HFFc6 (cell line): ENCODE results near the gene AZIN2. TPM values are rescaled to one million over a fixed set of nuclear protein-coding genes. Genes with fewer than 3 reads are reported as not detected.
"Not testable (repeated sequence)": the region's sequence is repeated elsewhere in the genome, so short reads cannot be mapped to it uniquely, and the experiment has no call there.

ENCODE experiments used
- DNase-seq: peaks from one replicate; pipeline ENCODE4 v3.0.0-alpha.2; 2018
- H3K27ac Mint-ChIP-seq: 2 replicates; pipeline ENCODE4 v1.8.0; 2020; ENCODE audit warnings: mild to moderate bottlenecking, mixed read lengths
- H3K27me3 Mint-ChIP-seq: 2 replicates; pipeline ENCODE4 v1.8.0; 2021; ENCODE audit warnings: mild to moderate bottlenecking, moderate library complexity, mixed read lengths; ENCODE audit not compliant: insufficient read depth
- H3K36me3 Mint-ChIP-seq: 2 replicates; pipeline ENCODE4 v1.8.0; 2021; ENCODE audit warnings: low read depth, mixed read lengths
- H3K4me1 Mint-ChIP-seq: 2 replicates; pipeline ENCODE4 v1.8.0; 2020; ENCODE audit warnings: low read depth, mixed read lengths
- H3K4me3 Mint-ChIP-seq: 2 replicates; pipeline ENCODE4 v1.8.0; 2020; ENCODE audit warnings: mild to moderate bottlenecking, moderate library complexity, mixed read lengths
- H3K9me3 Mint-ChIP-seq: 2 replicates; pipeline ENCODE4 v1.8.0; 2020; ENCODE audit warnings: mild to moderate bottlenecking, mixed read lengths
- total RNA-seq, 6 experiments: library from RNA; stranded (reverse); fragmentation: NEBNext Ultra II Directional; extraction: Animal tissue kit (Norgen Biotek cat#: 25700); gene quantifications; 2 replicates in 1 of 6; 3 replicates in 5 of 6; pipeline ENCODE4 v1.2.3, GENCODE V29; 2021
- TF ChIP-seq, protein P1 (sequence below): fragments of 200-600 bp; sonication (generic); IDR thresholded peaks from 2 replicates; pipeline ENCODE4 v1.5.0; 2021; ENCODE audit warnings: antibody characterized with exemption, mild to moderate bottlenecking

Gene AZIN2
- total RNA-seq, 6 experiments from 2014 or later, result 2.4 to 3.7 (median 3.1) TPM

DNA sequence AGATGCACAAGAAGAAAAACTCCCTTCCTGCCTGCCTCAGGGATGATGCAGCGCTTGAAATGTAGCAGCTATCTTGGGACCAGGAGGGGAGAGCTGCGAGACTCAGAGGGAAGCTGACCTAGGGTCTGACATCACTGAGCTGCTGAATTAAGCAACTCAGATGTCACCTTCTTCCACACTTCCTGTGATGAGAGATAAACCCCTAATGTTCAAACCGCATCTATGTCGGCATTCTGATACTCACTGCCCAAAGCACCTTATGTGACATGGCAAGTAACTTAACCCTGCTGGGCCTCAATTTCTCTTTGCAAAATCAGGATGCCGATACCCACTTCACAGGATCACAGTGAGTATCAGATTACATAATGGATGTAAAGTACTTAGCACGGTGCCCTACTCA is 35.1 kb upstream of the AZIN2 start:
- DNase-seq, result no peak
- H3K9me3 Mint-ChIP-seq, result no peaks in the 10 kb centered on the region
- no peak overlapping the region for H3K4me3 Mint-ChIP-seq
- TF ChIP-seq, protein P1, sequence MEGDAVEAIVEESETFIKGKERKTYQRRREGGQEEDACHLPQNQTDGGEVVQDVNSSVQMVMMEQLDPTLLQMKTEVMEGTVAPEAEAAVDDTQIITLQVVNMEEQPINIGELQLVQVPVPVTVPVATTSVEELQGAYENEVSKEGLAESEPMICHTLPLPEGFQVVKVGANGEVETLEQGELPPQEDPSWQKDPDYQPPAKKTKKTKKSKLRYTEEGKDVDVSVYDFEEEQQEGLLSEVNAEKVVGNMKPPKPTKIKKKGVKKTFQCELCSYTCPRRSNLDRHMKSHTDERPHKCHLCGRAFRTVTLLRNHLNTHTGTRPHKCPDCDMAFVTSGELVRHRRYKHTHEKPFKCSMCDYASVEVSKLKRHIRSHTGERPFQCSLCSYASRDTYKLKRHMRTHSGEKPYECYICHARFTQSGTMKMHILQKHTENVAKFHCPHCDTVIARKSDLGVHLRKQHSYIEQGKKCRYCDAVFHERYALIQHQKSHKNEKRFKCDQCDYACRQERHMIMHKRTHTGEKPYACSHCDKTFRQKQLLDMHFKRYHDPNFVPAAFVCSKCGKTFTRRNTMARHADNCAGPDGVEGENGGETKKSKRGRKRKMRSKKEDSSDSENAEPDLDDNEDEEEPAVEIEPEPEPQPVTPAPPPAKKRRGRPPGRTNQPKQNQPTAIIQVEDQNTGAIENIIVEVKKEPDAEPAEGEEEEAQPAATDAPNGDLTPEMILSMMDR, result no peak
- peaks cover 36% of the 10 kb centered on the region for H3K4me1 Mint-ChIP-seq
- H3K27ac Mint-ChIP-seq, result no peak overlapping the region
- H3K36me3 Mint-ChIP-seq, result no peaks in the 10 kb centered on the region
- peaks cover 3% of the 10 kb centered on the region for H3K27me3 Mint-ChIP-seq

DNA sequence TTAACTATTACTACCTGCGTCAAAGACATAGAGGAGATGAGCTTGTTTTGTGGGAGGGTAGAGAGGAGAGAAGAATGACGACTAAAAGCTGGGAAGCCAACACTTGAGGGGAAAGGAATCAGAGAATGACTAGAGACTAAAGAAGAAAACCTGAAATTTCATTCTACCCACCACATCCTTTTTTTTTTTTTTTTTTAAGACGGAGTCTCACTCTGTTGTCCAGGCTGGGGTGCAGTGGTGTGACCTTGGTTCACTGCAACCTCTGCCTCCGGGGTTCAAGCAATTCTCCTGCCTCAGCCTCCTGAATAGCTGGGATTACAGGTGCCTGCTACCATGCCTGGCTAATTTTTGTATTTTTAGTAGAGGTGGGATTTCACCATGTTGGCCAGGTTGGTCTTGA is 34.7 kb upstream of the AZIN2 start:
- H3K36me3 Mint-ChIP-seq, H3K27me3 Mint-ChIP-seq, H3K27ac Mint-ChIP-seq, DNase-seq, H3K4me3 Mint-ChIP-seq, H3K9me3 Mint-ChIP-seq: not testable (repeated sequence)
- peaks cover 38% of the 10 kb centered on the region for H3K4me1 Mint-ChIP-seq

DNA sequence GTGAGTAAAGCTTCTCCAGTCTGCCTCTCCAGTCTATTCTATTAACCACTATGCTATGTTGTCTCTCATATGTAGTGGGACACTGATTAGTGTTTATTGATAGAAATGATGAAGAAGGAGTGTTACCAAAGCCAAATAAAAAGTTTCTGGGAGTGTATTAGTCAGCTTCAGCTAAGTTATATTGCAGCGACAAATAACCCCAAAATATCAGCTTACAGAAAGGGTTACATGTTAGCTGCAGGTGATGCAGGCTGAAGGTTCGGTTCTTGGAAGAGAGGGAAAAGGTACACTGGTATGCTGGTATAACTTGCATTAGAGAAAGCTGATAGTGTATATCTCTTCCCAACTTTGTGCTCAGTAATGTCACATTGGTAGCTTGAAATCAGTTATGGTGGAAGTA is 33.7 kb upstream of the AZIN2 start:
- Mint-ChIP-seq H3K4me3 (no peak overlapping the region), H3K36me3 (no peaks in the 10 kb centered on the region), H3K27ac (0 out of 2 replicates have a peak overlapping the region, but pooled peaks have one; percentile 88), H3K4me1 (peaks cover 38% of the 10 kb centered on the region), H3K9me3 (no peaks in the 10 kb centered on the region), H3K27me3 (peaks cover 3% of the 10 kb centered on the region; the same call in 1 of the 2 replicates)
- DNase-seq, result no peak
- TF ChIP-seq, protein P1, result no peak

DNA sequence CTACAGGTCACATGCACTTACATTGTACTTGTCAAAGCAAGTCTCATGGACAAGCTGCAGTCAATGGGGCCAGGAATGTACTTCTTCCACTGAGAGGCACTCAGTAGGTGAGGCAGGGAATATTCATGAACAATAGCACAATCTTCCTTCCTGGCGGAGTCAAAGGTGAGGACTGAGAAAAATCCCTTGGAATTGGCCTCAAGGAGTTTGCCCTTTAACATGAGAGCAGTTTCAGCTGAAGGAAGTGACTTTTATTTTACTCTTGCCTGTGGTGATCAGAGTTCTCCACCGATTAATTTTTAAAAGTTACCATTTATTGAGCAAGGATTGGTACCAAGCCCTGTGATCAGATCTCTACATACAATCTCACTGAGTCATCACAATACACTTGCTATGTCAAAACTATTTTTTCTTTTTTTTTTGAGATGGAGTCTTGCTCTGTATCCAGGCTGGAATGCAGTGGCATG is 33.1 kb upstream of the AZIN2 start:
- no peak overlapping the region for H3K4me3 Mint-ChIP-seq
- peak; percentile 8 for DNase-seq

DNA sequence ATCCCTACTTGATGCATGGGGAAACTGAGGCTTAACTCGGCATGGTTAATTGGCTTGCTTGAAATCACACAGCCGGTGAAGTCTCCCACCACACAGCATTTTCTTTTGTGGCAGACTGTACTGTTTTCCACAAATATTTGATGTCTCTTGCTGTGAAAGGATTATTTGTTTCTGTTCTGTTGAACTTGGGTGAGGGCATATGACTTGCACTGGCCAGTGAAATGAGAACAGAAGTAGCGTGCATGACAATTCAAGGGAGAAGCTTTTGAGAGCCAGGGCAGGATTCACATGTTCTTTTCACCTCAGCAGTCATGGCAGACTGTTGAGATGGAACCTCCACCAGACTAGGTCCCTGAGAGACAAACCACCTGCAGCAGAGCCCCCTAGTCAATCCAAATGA is 32.5 kb upstream of the AZIN2 start:
- Mint-ChIP-seq H3K36me3 (no peaks in the 10 kb centered on the region), H3K27ac (peak overlapping the region; percentile 88), H3K27me3 (peaks cover 3% of the 10 kb centered on the region; the same call in 1 of the 2 replicates), H3K4me1 (peaks cover 38% of the 10 kb centered on the region), H3K4me3 (peak overlapping the region; percentile 27; the same call in 1 of the 2 replicates), H3K9me3 (no peaks in the 10 kb centered on the region)
- DNase-seq, result no peak
- TF ChIP-seq, protein P1, result no peak

More for the DNA sequence above, 33.1 kb upstream of the AZIN2 start:
- peaks cover 38% of the 10 kb centered on the region for H3K4me1 Mint-ChIP-seq
- no peaks in the 10 kb centered on the region for H3K36me3 Mint-ChIP-seq
- peaks cover 3% of the 10 kb centered on the region; the same call in 1 of the 2 replicates for H3K27me3 Mint-ChIP-seq
- TF ChIP-seq, protein P1, result no peak
- no peaks in the 10 kb centered on the region for H3K9me3 Mint-ChIP-seq
- H3K27ac Mint-ChIP-seq, result peak overlapping the region; percentile 88

DNA sequence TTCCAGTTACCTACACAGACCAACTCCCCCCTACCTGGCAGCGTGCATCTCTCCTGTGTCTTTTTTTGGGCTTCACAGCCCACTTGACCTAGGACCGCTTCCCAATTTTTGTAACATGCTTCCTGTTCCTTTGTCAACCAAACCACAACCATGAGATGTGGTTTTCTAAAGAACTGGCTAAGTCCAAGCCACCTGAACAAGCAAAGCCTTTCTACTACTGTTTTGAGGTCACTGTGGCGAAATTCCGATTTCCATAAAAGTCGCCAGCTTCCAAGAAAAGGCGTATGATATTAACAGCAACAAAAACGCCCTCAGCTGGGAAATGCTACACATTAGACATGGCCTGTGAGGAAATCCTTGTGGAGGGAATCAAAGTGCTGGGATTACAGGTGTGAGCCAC is 31.6 kb upstream of the AZIN2 start:
- Mint-ChIP-seq H3K9me3 (no peaks in the 10 kb centered on the region), H3K27ac (peak overlapping the region; percentile 84)

More for the DNA sequence above, 31.6 kb upstream of the AZIN2 start:
- Mint-ChIP-seq H3K4me3 (no peak overlapping the region), H3K4me1 (peaks cover 38% of the 10 kb centered on the region), H3K27me3 (no peaks in the 10 kb centered on the region; the same call in 1 of the 2 replicates), H3K36me3 (no peaks in the 10 kb centered on the region)
- TF ChIP-seq, protein P1, result no peak
- DNase-seq, result no peak
